HG02852 (cell line): ENCODE measurements around the gene WASF2.

ENCODE experiments used
- ATAC-seq: cut with Tn5 transposase; IDR thresholded peaks from one replicate; pipeline ENCODE4 v1.9.1; 2021; ENCODE audit warnings: mild to moderate bottlenecking, moderate library complexity; ENCODE audit not compliant: unreplicated experiment

Gene WASF2

DNA sequence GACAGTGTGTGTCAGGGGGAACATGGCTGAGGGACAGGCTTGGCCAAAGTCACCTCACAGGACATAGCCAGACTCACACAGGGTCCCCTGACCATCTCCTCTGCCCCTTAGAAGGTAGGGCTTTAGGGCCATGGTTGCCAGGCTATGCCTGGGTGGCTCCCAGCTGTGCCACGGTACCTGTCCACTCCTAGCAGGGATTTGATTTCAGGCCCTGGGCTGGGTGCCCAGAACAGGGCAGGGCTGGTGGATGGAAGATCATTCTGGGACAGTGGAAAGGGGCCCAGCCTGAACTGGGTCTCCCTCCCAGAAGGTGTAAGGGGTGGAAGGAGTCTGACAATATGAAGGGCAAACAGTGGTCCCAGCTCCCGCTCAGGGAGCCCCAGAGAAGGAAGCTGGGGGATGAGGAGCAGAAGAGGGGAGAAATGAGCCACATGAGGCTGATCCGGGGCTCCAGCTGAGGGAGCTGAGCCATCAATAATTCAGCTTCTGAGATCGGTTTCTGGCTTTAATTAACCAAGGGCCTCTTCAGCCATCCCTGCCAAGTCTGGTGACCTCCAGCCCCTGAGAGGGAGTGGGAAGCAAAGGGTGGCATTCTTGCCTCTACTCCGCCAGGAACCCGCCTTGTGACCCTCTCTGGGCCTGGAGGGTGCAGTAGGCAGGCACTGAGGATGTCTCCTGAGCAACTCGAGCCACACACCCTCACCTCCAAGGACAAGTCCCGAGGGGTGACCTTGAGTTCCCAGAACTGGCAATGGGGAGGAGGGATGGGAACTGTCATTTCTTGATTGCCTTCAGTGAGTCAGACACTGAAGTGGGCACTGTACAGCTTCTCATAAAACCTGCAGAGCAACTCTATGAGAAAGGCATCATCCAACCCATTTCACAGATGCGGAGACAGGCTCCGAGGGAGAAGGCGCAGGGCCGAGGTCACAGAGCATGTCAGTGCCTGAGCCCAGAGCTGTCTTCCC, 108.9 kb downstream of the WASF2 start:
- no peak for ATAC-seq

DNA sequence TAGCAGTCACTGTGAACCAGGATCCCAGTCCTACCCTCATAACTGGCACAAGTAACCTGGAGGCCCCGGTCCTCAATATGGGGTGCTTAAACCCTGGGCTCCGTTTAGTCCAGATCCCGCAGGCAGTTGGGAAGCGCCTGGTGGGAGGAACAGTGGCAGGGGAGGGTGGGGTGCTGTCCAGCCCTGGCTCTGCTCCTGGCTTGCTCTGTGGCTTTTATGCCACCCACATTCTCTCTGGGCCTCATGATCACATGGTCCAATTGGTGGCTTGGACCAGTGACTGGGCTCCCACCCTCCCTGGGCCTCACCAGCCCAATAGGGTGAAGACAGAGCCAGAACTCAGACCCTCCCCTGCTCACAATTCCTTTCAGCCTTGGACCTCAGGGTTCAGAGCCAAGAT, 109.7 kb downstream of the WASF2 start:
- no peak for ATAC-seq

DNA sequence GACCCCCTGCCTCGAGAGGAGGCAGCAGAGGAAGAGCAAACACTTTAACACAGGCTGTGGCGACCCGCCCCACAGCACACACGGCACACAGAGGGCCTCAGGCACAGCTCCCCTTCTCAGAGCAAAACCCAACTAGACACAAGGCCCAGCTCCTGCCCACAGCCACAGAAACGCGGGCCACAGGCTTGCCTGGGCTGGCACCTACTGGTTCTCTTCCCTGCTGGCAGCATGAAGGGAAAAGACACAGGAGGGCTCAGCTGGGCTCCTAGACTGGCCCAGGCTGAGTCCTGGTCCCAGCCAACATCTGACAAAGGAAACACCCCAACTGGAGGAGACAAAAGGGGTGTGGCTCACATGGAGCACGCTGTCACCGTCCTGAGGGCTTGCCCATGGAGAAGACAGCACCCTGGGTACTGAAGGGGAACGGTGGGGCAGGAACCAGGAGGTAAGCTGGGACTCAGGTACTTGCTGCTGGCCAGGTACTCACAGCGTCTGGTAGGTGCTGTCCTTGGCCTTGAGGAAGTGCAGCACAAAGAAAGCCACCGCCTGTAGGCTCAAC, 110.3 kb downstream of the WASF2 start:
- ATAC-seq = no peak

DNA sequence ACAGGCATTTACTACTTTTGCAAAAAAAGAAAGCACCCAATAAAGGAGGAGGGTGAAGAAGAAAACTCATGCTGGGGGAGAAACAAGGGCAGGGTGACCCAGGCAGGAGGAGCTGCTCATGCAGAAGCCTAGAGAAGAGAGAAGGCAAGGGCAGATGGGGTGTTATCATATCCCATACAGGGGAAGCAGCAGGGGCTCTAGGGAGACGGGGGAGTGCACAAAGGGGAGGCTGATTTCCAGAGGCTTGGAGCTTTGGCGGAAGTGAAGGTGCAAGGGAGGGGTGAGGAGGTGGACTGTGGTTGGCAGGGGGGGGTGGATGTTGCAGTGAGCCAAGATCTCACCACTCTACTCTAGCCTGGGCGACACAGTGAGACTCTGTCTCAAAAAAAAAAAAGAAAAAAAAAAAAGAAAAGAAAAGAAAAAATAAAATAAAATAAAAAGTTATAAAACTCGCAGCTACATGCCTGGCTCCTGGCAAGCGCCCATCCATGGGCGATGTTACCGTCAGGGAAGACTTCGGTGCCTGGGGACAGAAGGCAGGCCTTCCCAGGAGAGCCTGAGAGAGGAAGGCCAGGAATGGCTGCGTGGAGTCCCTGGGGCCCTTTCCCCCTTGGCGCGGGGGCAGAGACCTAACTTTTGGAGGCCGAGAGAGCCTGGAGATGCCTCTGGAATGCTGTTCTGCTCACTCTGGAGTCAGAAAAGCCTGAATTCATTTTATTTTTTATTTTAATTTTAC, 112.0 kb downstream of the WASF2 start:
- no peak for ATAC-seq

DNA sequence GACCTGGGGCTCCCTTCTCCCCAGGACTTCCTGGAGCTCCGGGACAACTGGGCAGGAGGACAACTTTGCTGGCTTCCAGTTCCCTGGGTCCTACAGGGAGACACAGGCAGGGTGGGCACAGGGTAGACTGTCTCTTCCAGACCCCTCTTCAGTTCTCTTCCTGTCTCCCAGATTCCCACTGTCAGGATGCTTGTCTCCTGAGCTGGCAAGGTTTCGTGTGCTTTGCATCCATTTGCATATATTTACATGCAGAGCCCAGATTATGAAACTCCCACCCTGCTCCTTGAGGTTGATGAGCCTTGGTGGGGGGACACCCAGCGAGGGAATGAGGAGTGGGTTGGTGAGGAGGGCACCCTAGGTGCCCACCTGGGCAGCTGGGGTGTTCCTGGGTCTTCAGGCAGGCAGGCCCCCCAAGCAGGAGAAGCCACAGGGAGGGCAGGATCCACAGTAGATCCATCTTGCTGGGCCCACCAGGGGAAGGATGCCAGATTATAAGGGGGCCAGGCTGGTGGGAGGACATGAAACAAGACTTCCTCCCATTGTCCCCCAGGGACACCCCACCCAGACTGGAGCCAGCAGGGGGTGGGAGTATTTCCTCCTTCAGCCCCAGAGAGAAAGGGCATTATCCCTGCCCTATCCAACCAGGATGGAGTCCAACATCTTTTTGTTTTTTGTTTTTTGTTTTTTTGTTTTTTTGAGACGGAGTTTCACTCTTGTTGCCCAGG, 115.4 kb downstream of the WASF2 start, which contains the start of gene FCN3:
Gene FCN3 (minus strand): TSS at position 463 of the 725 bp plus-strand sequence. CDS start 6 bp downstream, at position 457.
- ATAC-seq = no peak

DNA sequence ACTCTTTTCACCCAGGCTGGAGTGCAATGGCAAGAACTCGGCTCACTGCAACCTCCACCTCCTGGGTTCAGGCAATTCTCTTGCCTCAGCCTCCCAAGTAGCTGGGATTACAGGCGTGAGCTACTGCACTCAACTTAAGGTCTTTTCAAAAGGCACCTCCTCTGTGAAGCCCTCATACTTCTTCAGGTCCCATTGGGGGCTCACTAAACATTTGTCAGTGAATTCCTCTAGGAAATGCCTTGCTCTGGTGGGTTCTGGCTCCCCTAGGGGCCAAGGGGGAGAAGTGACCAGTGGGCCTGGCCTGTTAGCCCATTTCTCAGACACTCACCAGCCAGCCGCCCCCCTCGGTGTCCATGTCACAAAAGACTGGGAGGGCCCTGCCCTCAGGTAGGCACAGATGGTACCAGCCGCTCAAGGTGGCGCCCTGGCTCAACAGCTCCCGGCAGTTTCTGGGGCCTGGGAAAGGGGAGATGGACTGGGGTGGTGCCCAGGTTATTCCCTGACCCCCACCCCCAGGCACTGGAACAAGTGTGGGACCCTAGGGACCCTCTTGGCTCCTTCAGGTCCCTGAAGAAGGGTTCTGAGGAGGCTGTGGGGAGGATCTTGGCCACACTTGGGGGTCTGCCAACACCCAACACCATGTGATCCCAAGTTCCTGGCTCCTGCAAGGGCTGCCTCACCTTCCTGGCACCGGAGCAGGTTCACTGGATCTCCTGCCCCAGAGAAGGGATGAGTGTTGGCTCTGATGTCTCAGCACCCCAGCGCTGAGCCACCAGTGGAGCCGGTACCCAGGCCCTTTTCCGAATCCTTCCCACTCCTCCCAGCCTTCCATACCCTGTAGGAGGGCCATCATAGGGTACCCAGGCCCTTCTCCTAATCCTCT, 116.9 kb downstream of the WASF2 start:
- ATAC-seq = no peak

GRCh38 chr1:27372022-27372807, 117.8 kb downstream of the WASF2 start:
- ATAC-seq = no peak

GRCh38 chr1:27368869-27369582, 120.9 kb downstream of the WASF2 start:
- ATAC-seq = no peak

DNA sequence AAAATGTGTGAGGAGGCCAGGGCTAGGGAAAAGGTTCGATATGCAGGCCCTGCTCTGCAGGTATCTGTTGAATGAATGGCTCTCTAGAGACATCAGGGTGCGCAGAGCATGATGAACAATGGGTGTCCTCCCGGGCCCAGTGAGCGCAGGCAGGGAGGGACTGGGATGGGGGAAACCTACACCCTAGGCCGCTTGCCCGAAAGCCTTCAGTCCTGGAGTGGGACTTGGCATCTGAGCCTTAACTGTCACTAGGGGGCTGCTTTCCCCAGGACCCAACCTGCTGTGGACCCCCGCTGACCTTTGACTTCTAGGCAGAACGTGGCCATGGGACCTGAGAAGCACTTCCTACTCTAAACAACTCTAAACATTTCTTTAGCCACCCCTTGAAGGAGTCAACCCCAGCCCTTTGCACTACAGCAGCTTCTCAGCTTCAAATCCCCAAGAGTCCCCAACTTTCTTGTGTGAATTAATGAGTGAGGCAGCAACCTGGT, 122.8 kb downstream of the WASF2 start:
- ATAC-seq = no peak

DNA sequence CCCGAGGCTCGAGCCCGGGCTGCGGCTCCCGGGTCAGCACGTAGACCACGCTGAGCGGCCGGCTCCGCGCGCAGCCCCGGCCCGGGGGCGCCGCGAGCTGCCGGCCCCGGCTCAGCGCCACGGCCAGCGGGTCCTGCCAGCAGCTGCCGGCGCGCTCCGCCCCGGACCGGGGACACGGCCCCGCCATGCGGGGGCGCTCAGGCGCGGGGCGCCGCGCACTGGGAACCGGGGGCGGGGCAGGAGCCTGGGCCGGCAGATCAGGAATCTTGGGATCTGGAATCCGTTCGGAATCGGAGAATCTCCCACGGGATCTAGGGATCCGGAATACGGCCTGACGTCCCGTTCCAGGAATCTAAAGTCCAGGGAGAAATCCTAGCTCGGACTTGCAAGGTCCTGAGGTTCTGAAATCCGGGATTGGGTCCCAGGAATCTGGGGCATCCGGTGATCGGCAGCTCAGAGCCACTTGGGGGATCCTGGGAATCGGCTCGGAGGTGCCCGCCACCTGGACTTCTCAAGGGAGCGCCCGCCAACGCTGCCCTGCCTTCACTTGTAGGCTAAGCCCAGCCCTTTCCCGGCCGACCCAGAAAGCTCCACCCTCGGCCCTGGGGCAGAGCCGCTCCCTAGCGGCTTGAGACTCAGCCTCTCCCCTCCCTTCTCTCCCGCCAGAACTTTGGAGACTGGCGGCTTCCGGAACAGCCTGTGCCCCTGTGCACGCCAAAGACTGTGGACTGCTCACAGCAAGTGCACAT, 123.4 kb downstream of the WASF2 start, which contains the start of gene MAP3K6:
Gene MAP3K6 (minus strand): TSS at position 551 of the 749 bp plus-strand sequence. CDS start 364 bp downstream, at position 187.
- ATAC-seq = peak; percentile 31

DNA sequence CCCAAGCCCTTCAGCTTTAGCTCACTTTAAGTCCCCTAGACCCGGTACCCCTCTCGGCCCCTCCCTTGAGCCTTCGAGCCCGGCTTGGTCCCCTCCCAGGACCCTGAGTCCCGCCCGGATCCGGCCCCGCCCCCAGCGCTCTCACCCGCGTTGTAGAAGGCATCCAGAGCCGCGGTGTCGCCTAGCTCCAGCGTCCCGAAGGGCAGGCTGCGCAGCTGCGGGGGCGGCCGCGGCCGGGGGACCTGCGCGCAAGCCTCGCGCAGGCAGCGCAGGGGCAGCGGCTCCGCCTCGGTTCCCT, 123.9 kb downstream of the WASF2 start:
- peak; percentile 42 for ATAC-seq

DNA sequence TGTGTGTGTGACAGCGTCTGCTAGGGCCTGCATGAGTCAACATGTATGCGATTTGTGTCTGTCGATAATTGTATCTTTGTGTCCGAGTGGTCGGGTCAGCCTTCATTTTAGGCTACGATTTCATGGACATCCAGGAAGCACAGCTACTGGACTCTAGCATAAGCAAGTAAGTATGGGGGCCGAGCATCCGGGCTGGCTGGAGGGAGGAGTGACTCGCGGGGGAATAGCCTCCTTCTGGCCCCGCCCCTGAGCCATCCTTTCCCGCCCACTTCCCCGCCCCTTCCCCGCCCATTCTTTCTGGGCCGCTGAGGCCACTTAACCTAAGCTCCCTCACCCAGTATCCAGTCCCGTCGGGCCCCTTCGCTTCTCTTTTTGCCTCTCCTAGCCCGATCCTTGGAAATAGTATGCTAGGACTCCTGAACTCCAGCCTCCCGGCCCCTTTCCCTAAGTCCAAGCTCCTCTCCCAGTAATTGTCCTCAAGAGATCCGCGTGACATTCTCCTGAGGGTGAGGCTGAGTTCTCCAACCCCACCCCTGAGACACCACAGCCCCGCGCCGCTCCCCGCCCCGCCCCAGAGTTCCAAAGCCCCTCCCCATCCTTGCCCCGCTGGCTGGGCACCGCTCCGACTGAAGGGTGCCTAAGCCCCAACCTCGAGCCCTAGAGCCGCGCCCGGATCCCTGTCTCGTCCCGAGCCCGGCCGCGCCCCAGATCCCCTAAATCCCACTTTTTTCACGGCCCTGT, 124.4 kb downstream of the WASF2 start:
- ATAC-seq = peak; percentile 42

GRCh38 chr1:27364696-27365371, 125.1 kb downstream of the WASF2 start:
- no peak for ATAC-seq

- ATAC-seq = no peak
Measured at GRCh38 chr1:27363766-27364695, 125.9 kb downstream of the WASF2 start.

- no peak for ATAC-seq
Measured at GRCh38 chr1:27361553-27361952, 128.4 kb downstream of the WASF2 start.
